ENCODE measurements around the gene B4GALT7.
"Not testable (repeated sequence)": the region's sequence is repeated elsewhere in the genome, so short reads cannot be mapped to it uniquely, and the experiment has no call there.

- TF ChIP-seq POLR2A (IDR thresholded peaks at IDR 0.05; ENCODE audit: extremely low read depth, insufficient read length); CTCF (IDR thresholded peaks at IDR 0.05; ENCODE audit: low read depth, low read length); MAX (IDR thresholded peaks at IDR 0.05; ENCODE audit: low read depth, low read length): not testable (repeated sequence)
Observed at GRCh38 chr5:177634912-177635311, 35.0 kb downstream of the B4GALT7 start.

All from NB4 (cell line).